NCI-H128 (cell line): ENCODE data around the gene RIPOR1.

ENCODE experiments used
- DNase-seq: peaks from one replicate; lab custom pipeline; 2025; ENCODE audit not compliant: unreplicated experiment; lab: John Stamatoyannopoulos, UW

The RIPOR1 gene

DNA sequence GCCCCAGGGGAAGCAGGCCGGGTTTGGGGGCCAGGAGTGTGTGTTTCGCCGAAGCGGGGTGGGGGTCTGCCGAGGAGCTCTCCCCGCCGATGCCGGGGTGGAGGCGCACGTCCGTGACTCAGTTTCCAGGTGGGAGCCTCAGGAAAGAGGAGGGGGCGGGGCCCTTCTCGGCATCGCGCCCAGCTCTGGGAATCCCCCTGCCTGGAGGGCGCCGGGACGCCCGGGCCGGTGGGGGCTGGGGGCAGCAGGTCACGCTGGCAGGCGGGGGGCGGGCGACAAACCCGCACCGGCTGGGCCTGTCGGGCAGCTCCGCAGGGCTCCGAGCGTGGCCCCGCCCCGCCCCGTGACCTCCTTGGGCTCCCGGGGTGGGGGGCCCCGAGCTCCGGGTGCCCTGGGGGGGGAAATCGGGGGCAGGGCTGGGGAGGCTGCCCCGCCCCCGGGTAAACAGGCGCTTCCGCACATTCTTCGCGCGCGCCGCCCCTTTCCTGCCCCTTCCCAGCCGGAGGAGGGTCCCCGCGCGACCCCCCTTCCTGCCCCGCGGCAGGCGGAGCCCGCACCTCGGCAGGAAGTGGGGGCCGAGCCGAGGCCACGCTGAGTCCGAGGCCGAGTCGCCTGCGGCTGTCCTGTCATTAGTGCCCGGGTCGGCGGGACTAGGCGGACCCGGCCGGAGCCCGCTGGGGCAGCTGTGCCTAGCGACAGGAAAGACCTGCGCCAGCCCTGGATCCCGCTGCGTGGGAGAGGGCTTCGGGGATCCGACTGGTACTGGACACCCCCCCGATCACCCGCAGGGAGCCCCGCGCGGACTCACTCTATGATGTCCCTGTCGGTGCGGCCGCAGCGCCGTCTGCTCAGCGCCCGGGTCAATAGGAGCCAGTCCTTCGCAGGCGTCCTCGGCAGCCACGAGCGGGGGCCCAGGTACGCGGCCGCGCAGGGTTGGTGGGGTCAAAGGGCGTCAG is 9.3 kb downstream of the RIPOR1 start:
- no peak for DNase-seq

DNA sequence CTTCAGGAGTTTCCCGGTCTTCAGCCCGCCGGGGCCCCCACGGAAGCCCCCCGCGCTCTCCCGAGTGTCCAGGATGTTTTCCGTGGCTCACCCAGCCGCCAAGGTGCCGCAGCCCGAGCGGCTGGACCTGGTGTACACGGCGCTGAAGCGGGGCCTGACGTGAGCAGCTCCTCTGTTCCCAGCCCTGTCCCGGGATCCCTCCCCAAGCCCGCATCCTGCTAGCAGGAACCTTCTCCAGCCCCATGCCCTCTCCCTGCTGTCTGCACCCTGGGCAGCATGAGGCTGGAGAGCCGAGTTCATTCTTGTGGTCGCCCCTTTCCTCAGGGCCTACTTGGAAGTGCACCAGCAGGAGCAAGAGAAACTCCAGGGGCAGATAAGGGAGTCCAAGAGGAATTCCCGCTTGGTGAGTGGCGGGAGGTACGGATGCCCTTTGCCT is 10.1 kb downstream of the RIPOR1 start:
- no peak for DNase-seq

GRCh38 chr16:67539271-67539670 is 10.6 kb downstream of the RIPOR1 start:
- no peak for DNase-seq

DNA sequence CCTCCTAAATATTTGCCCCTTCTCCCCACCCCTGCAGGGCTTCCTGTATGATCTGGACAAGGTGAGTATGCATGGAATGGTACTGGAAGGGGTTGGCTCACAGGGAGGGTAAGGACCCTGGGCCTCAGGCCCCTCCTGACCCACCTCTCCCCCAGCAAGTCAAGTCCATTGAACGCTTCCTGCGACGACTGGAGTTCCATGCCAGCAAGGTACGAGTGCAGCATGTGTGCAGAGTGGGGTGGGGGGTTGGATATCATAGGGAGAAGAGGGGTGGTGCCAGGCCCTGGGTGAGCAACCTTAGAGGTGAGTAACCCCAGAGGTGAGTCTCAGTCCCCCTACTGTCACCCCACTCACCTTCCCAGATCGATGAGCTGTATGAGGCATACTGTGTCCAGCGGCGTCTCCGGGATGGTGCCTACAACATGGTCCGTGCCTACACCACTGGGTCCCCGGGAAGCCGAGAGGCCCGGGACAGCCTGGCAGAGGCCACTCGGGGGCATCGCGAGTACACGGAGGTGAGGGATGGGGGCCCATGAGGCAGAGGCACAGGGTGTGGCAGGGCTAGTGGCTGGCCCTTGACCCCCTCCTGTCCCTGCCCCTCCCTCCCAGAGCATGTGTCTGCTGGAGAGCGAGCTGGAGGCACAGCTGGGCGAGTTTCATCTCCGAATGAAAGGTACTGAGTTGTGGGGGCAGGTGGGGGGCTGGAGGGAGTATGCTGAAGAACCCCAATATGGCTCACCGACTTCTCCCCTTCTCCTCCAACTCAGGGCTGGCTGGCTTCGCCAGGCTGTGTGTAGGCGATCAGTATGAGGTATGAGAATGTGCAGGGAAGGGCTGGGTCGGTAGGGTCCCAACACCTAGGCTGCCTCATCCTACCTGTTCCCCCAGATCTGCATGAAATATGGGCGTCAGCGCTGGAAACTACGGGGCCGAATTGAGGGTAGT is 11.3 kb downstream of the RIPOR1 start:
- DNase-seq, result no peak

DNA sequence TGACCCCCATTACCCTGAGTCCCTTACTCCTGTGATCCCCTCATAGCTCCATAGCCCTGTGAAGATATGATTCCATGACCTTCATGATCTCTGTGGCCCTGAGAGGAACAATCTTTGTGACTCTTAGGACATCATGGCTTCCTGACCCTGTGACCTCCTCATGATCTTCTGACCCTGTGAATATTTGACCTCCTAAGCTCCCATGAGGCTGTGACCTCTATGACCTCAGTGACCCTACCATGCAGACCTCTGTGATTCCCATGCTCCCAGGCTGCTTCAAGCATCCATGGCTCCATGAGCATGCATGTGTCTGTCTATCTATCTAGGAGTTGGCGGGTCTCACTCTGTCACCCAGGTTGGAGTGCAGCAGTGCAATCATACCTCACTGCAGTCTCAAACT is 12.1 kb downstream of the RIPOR1 start:
- no peak for DNase-seq

- no peak for DNase-seq
These were observed 13.0 kb downstream of the RIPOR1 start for GRCh38 chr16:67541391-67542263.

DNA sequence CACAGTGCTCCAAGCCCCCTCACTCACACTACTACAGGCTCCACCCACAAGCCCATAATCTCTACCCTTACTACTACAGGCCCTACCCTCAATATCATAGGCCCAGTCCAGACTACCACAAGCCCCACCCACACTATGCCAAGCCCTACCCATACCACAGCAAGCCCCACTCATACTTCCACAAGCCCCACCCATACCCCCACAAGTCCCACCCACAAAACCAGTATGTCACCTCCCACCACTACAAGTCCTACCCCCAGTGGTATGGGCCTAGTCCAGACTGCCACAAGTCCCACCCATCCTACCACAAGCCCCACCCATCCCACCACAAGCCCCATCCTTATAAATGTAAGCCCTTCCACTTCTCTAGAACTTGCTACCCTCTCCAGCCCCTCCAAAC is 13.8 kb downstream of the RIPOR1 start:
- no peak for DNase-seq

- DNase-seq, result no peak
These were observed 14.4 kb downstream of the RIPOR1 start for GRCh38 chr16:67543036-67543435.

DNA sequence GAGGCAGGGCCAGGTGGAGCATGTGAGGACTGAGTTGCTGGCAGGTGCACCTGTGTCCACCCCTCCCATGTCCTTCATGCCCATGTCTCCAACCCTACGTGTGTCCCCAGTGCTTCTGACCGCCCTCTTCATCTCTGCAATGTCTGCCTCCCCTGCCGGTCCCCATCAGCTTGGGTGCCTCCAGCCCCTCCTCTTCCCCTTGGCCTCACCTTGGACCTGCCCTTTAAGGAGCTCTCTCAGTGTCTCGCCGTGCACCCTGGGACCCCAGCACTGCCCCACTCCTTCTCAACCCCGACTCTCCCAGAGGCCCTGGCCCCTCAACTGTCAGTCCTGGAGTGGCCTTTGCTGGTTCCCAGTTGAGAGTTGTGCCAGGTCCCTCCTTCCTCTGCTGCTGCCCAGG is 15.0 kb downstream of the RIPOR1 start:
- no peak for DNase-seq

DNA sequence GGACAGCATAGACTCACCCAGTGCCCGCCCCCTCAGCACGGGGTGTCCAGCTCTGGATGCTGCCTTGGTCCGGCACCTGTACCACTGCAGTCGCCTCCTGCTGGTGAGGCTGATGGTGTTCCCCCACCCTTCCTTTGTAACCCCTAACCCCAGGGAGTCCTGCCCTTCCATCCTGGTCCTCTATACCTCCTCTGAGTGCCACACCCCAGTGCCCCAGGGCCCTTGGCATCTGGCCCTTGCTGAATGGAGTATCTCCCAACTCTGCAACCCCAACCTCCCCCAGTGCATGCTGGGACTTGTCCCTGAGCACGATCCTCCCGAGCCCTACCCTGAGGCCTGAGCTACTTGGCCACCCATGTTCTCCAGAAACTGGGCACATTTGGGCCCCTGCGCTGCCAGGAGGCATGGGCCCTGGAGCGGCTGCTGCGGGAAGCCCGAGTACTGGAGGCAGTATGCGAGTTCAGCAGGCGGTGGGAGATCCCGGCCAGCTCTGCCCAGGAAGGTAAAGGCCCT is 15.8 kb downstream of the RIPOR1 start:
- DNase-seq, result no peak

DNA sequence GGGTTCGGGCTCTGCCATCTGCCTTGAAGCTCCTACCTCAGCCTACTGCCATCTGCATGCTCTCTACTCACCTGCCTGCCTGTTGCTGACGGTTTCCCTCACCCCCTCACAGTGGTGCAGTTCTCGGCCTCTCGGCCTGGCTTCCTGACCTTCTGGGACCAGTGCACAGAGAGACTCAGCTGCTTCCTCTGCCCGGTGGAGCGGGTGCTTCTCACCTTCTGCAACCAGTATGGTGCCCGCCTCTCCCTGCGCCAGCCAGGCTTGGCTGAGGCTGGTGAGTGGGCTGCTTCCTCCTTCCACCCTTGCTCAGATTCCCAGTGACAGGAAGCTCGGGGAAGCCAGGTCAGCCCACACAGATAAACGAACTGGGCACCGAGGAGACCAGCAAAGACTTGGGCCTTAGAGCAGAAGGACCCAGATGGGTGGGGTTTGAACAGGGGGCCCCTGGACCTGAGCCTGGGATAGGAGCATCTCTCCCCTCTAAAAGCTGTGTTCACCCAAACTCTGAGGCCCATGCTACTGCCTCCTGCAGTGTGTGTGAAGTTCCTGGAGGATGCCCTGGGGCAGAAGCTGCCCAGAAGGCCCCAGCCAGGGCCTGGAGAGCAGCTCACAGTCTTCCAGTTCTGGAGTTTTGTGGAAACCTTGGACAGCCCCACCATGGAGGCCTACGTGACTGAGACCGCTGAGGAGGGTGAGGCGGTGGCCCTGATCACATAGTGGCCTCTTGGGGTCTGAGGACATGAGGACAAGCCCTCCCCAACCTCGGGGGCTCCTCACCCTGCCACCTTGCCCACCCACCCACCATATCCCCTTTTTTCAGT is 16.4 kb downstream of the RIPOR1 start:
- no peak for DNase-seq

GRCh38 chr16:67545665-67546024 is 17.0 kb downstream of the RIPOR1 start:
- no peak for DNase-seq

DNA sequence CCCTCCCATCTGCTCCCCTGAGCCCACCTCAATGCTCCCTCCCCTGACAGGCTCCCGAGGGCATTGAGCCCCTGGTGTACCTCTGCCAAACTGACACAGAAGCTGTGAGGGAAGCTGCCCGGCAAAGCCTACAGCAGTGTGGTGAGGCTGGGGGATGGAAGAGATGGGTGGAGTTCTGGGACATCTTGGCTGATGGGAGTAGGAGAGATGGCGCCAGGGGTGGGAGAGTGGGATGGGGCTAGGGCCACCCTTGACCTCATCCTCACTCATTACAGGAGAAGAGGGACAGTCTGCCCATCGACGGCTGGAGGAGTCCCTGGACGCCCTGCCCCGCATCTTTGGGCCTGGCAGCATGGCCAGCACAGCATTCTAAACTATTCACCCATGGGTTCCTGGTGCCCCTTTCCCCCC is 17.5 kb downstream of the RIPOR1 start:
- no peak for DNase-seq

DNA sequence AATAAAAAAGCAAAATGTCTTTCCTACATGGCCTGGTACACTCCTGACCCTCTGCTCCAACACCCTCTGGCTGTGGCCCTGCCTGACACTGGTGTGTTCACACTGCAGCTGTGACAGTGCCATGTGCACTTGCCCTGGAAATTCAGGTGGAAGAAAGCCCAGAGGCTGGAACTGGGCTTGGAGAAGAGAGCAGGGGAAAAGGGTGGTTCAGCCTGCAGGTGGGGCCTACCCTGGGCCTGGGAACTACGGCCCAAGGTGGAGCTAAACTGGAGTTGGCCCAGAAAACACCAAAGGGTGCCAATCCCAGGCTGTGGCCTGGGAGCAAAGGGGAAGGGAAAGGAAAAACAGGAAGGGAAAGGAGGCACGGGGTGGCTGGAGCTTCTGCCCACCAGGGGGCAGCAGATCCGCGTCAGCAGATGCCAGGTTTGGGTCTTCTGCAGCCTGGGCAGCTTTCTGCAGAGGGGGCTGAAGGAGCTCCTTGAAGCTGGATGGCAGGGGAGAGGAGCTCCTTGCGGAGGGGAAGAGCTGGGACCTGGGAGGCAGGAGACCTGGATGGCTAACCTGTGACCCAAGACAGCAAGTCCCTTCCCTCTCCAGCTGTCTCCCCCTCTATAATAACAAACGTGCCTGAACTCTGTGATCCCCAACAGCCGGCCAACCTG is 18.3 kb downstream of the RIPOR1 start:
- no peak for DNase-seq

- DNase-seq, result no peak
These were observed 19.0 kb downstream of the RIPOR1 start for GRCh38 chr16:67547423-67548264.

GRCh38 chr16:67548265-67549126 is 19.9 kb downstream of the RIPOR1 start:
- no peak for DNase-seq

GRCh38 chr16:67549240-67549639 is 20.6 kb downstream of the RIPOR1 start:
- DNase-seq, result no peak
